Smooth muscle cell (in vitro differentiated cells): ENCODE measurements around the gene NAA35. TPM values are rescaled to one million over a fixed set of nuclear protein-coding genes. Genes with fewer than 3 reads are reported as not detected.

Source experiments
- DNase-seq: peaks from one replicate; lab custom pipeline; 2025; ENCODE audit not compliant: unreplicated experiment; lab: John Stamatoyannopoulos, UW
- H2AFZ ChIP-seq: fragments of 200-600 bp; sonication (generic); 2 replicates; pipeline ENCODE4 v1.6.0; 2016; ENCODE audit warnings: antibody characterized with exemption, low read depth, mild to moderate bottlenecking
- H3F3A ChIP-seq: fragments of 200-600 bp; sonication (generic); 2 replicates; pipeline ENCODE4 v1.6.0; 2017; ENCODE audit warnings: antibody characterized with exemption, low read depth
- H3K27ac ChIP-seq: fragments of 200-600 bp; sonication (generic); 2 replicates; pipeline ENCODE4 v1.5.1; 2016; ENCODE audit warnings: low read depth, mild to moderate bottlenecking
- H3K27me3 ChIP-seq: fragments of 200-600 bp; sonication (generic); 2 replicates; pipeline ENCODE4 v1.6.1; 2016; ENCODE audit warnings: low read depth, mild to moderate bottlenecking
- H3K36me3 ChIP-seq: fragments of 200-600 bp; sonication (generic); 2 replicates; pipeline ENCODE4 v1.5.1; 2016; ENCODE audit warnings: low read depth
- H3K4me1 ChIP-seq: fragments of 200-600 bp; sonication (generic); 2 replicates; pipeline ENCODE4 v1.5.1; 2016; ENCODE audit warnings: low read depth
- H3K4me2 ChIP-seq: fragments of 200-600 bp; sonication (generic); 2 replicates; pipeline ENCODE4 v1.6.0; 2016; ENCODE audit warnings: mild to moderate bottlenecking
- H3K4me3 ChIP-seq: fragments of 200-600 bp; sonication (generic); 2 replicates; pipeline ENCODE4 v1.5.1; 2016; ENCODE audit warnings: mild to moderate bottlenecking
- H3K79me2 ChIP-seq: fragments of 200-600 bp; sonication (generic); 2 replicates; pipeline ENCODE4 v1.6.0; 2016; ENCODE audit warnings: low read depth, mild to moderate bottlenecking
- H3K9ac ChIP-seq: fragments of 200-600 bp; sonication (generic); 2 replicates; pipeline ENCODE4 v1.6.0; 2016; ENCODE audit warnings: low read depth
- H3K9me3 ChIP-seq: fragments of 200-600 bp; sonication (generic); replicated peaks from 2 replicates; pipeline ENCODE4 v1.5.1; 2016; ENCODE audit warnings: low read depth
- H4K20me1 ChIP-seq: fragments of 200-600 bp; sonication (generic); 2 replicates; pipeline ENCODE4 v1.6.0; 2016; ENCODE audit warnings: low read depth
- WGBS: methylation state at CpG from one replicate; pipeline ENCODE4 v1.1.7; 2016; ENCODE audit warnings: low lambda C conversion rate; 5-methylcytosine and 5-hydroxymethylcytosine counted together
- polyA plus RNA-seq: library from polyadenylated mRNA; unstranded; fragments of >200 nt; fragmentation: Nextera tagmentation; extraction: Ambion mirVana; gene quantifications from 2 replicates; pipeline ENCODE4 v1.2.1, GENCODE V29; 2016
- total RNA-seq: library from RNA; depleted of rRNA; stranded (reverse); fragments of >200 nt; gene quantifications from 2 replicates; pipeline ENCODE4 v1.2.3, GENCODE V29; 2014
- TF ChIP-seq, protein P1 (sequence below): fragments of 200-600 bp; sonication (generic); IDR thresholded peaks from 2 replicates; pipeline ENCODE4 v1.5.1; 2017; ENCODE audit warnings: borderline replicate concordance, mild to moderate bottlenecking, antibody characterized with exemption; ENCODE audit not compliant: insufficient read depth, poor library complexity, severe bottlenecking

NAA35 gene
- total and polyA plus RNA-seq, 2 experiments from 2014 or later = 14.9 to 26.4 TPM

DNA sequence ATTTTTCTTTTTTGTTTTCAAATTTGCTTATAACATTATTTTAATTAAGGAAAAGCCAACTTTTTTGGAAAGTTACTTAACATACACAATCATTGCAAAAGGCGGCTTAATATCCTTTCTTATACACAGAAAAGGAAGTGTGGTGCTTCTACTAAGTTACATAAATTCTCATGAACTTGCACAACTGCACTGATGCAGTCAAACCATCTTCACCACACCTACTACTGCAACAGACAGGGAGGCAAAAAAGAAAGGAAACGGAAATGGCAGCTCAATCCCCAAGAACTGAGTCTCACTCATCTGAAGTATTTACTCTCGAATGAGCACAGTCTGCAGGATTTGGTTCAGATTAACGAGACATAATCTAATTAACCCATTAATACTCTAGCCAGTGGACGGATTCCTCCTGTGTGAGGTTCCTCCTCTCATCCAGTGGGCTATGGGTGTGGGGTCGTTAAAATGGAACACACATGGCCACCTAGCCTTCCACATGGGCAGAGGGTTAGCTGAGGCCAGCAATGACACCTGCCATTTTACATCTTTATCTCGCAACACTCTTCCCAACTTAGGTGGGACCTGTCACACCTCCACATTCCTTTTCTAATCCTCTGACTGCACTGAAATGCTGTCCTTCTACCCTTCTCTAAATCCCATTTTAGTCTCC is 128.4 kb downstream of the NAA35 start:
- Histone ChIP-seq H3K27me3 (no peaks in the 10 kb centered on the region), H3K4me1 (no peaks in the 10 kb centered on the region), H3K4me3 (no peak overlapping the region), H3K4me2 (no peak overlapping the region), H3K36me3 (no peaks in the 10 kb centered on the region), H3K79me2 (peaks cover 8% of the 10 kb centered on the region), H3K9me3 (no peaks in the 10 kb centered on the region), H3F3A (no peaks in the 10 kb centered on the region), H2AFZ (no peak overlapping the region), H4K20me1 (peaks cover 10% of the 10 kb centered on the region), H3K27ac (no peak overlapping the region), H3K9ac (no peak overlapping the region)
- 95% methylated on average over 7 of the region's 7 CpGs for WGBS
- TF ChIP-seq, protein P1, sequence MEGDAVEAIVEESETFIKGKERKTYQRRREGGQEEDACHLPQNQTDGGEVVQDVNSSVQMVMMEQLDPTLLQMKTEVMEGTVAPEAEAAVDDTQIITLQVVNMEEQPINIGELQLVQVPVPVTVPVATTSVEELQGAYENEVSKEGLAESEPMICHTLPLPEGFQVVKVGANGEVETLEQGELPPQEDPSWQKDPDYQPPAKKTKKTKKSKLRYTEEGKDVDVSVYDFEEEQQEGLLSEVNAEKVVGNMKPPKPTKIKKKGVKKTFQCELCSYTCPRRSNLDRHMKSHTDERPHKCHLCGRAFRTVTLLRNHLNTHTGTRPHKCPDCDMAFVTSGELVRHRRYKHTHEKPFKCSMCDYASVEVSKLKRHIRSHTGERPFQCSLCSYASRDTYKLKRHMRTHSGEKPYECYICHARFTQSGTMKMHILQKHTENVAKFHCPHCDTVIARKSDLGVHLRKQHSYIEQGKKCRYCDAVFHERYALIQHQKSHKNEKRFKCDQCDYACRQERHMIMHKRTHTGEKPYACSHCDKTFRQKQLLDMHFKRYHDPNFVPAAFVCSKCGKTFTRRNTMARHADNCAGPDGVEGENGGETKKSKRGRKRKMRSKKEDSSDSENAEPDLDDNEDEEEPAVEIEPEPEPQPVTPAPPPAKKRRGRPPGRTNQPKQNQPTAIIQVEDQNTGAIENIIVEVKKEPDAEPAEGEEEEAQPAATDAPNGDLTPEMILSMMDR = no peak
- no peak for DNase-seq

Other genes starting within 250 kb of the NAA35 start
- 7.0 and 8.2 TPM in 2 replicates for gene AGTPBP1, start 199.2 kb upstream of the NAA35 start, total RNA-seq
- 1.8 and 4.6 TPM in 2 replicates for gene AGTPBP1, start 199.2 kb upstream of the NAA35 start, polyA plus RNA-seq
- 36.2 and 45.6 TPM in 2 replicates for gene GOLM1, start 158.4 kb downstream of the NAA35 start, total RNA-seq
- gene GOLM1, start 158.4 kb downstream of the NAA35 start, polyA plus RNA-seq = 62.1 and 69.2 TPM in 2 replicates